ENCODE data around the gene PICK1.

Gene PICK1

DNA sequence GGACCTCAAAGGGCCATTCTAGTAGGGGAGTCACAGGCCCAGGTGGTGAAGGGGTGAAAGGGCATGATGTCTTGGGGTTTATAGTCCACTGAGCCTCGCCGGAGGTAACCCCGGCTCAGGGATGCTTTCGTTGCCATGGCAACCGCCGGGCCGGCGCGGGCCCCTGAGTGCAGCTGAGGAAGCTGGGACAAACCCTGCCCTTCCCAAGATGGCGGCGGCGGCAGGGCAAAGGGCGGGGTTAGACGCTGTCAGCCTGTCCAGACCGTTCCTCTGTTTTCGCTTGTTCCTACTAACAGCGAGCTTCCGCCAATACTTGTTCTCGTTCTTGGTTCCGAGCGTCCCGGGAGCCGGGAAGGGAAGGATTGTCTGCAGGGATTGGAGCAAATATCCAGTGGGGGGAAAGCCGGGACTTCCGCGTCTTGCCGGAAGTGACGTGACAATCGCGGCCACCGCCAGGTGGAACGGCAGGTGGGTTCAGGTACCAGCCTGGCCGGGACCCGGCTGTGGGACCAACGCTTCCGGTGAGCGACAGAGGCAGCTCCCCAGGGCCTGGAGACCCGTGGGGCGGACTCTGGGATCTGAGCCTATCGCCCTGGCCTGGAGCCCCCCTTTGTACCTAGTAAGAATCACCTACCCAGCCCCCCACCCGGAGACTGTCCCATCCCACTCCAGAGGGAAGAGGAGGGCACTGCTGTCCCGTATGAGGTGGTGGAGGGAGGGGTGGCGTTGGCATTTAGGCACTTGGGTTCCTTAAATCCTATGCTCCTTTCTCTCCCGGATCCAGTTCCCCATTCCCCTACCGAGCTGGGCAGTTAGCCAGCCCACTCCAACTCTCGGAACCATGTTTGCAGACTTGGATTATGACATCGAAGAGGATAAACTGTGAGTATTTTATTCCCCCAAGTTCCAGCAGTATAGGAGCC, at the start of gene PICK1:
PICK1 (plus strand) TSS at position 436 of the 923 bp plus-strand sequence; CDS start at position 842, 406 bp downstream.
- DNase-seq (ENCODE audit: low read depth) = peak; percentile 34
- TF ChIP-seq, protein P1, sequence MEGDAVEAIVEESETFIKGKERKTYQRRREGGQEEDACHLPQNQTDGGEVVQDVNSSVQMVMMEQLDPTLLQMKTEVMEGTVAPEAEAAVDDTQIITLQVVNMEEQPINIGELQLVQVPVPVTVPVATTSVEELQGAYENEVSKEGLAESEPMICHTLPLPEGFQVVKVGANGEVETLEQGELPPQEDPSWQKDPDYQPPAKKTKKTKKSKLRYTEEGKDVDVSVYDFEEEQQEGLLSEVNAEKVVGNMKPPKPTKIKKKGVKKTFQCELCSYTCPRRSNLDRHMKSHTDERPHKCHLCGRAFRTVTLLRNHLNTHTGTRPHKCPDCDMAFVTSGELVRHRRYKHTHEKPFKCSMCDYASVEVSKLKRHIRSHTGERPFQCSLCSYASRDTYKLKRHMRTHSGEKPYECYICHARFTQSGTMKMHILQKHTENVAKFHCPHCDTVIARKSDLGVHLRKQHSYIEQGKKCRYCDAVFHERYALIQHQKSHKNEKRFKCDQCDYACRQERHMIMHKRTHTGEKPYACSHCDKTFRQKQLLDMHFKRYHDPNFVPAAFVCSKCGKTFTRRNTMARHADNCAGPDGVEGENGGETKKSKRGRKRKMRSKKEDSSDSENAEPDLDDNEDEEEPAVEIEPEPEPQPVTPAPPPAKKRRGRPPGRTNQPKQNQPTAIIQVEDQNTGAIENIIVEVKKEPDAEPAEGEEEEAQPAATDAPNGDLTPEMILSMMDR (IDR thresholded peaks at IDR 0.05; ENCODE audit: low read depth, low read length, missing control alignments) = no peak
- H3K4me3 ChIP-seq (ENCODE audit: low read depth, low read length) = peak within 1 kb of the TSS; percentile 69

DNA sequence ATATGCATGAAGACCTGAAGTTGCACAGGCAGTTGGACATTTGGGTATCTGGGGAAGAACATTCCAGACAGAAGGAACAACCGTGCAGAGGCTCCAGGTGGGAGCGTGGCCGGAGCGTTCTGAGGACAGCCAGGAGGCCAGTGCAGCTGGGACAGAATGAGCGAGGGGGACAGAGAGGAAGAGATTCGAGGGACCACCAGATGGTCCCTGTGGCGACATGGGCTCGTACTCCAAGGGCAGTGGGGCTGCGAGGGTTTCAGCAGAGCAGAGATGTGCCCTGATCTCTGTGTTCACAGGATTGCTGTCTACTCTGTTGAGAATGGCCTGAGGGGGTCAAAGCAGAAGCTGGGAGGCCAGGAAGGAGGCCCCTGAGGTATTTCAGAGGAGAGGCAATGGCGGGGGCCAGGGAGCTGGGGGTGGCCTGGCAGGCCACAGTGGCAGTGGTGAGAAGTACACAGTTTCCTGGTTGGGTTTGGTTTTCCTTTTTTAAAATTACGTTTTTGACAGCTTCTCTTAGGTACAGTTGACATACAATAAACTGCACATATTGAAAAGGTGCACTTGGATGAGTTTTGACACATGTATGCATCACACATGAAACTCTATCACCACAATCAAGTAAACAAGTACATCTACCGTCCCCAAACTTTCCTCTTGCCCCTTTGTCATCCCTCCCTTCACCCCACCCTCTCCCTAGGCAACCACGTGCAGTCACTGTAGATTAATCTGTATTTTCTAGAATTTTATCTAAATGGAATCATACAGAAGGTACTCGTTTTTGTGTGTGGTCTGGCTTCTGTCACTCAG, 48.0 kb upstream of the PICK1 start:
- H3K4me3 ChIP-seq (ENCODE audit: low read depth, low read length) = no peak overlapping the region
- no peak for DNase-seq (ENCODE audit: low read depth)
- TF ChIP-seq, protein P1 (IDR thresholded peaks at IDR 0.05; ENCODE audit: low read depth, low read length, missing control alignments) = no peak

DNA sequence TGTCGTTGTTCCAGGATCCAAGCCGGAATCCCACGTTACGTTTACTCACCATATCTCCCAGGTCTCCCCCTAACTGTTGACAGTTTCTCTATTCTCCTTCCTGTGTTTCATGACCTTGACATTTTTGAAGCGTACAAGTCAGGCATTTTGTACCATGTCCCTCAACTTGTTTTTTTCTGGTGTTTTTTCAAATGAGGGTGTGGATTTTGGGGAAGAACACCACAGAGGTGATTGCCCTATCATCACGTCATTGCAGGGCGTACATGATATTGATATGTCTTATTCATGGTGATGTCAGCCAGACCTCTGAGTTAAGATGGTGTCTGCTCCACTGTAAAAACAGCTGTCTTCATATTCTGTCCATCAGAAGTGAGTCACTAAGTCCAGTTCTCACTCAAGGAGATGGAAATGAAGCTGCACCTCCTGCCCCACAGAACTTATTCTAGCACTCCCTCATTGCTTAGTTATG, 44.6 kb upstream of the PICK1 start:
- TF ChIP-seq, protein P1 (IDR thresholded peaks at IDR 0.05; ENCODE audit: low read depth, low read length, missing control alignments) = no peak
- H3K4me3 ChIP-seq (ENCODE audit: low read depth, low read length) = no peak overlapping the region
- DNase-seq (ENCODE audit: low read depth) = no peak

DNA sequence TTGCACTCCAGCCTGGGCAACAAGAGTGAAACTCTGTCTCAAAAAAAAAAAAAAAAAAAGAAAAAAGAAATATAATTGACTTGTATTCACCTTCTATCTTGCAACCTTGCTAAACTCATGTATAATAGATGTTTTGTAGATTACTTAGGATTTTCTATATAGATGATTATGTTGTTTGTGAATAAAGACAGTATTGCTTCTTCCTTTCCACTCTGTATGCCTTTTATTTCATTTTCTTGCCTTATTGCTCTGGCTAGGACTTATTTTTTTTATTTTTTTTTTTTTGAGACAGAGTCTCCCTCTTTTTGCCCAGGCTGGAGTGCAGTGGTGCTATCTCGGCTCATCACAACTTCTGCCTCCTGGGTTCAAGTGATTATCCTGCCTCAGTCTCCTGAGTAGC, 43.1 kb upstream of the PICK1 start:
- no peak for DNase-seq (ENCODE audit: low read depth)
- no peak overlapping the region for H3K4me3 ChIP-seq (ENCODE audit: low read depth, low read length)
- TF ChIP-seq, protein P1 (IDR thresholded peaks at IDR 0.05; ENCODE audit: low read depth, low read length, missing control alignments) = no peak

DNA sequence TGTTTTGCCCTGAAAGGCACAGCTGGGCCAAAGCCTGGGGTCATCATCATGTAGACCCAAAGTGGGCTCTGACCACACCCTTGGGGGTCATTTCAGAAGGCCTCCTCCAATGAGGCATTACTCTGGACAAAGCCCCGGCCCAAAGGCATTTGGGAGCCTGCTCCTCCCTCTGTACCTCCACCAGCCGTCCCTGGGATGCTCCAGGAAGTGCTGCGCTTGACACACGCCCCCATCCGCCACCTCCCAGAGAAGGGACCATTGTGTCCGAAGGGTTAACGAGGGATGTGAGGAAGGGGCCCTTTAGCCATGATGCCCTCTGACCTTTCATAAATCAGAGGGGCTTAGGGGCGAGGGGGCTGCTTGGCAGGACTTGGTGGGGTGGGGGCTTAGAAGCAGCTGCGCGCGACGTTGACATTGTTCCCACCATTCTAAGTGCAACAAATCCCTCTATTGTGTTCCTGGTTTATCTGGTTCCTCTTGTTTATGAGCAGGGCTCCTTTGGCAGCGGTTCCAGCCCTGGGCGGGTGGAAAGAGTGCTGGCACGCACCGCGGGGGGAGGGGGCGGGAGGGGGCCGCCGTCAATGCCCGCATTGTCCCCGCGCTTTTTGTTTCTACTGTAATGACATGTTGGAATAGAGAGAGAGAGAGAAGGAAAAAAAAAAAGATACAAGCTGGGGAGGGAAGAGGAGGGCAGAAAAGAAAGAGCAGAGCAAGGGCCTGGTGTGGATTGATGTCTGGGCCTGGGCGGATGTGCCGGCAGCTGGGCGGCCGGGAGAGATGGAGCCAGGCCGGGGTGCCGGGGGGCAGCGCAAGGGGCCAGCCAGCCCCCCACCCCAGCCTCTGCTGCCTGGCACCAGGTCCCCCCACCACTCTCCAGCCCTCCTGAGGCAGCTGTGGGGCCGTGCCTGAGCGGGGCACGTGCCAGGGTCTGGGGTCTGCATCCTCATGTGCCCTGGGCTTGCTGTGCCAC, 40.7 kb upstream of the PICK1 start:
- TF ChIP-seq, protein P1 (IDR thresholded peaks at IDR 0.05; ENCODE audit: low read depth, low read length, missing control alignments) = no peak
- DNase-seq (ENCODE audit: low read depth) = no peak
- no peak overlapping the region for H3K4me3 ChIP-seq (ENCODE audit: low read depth, low read length)

DNA sequence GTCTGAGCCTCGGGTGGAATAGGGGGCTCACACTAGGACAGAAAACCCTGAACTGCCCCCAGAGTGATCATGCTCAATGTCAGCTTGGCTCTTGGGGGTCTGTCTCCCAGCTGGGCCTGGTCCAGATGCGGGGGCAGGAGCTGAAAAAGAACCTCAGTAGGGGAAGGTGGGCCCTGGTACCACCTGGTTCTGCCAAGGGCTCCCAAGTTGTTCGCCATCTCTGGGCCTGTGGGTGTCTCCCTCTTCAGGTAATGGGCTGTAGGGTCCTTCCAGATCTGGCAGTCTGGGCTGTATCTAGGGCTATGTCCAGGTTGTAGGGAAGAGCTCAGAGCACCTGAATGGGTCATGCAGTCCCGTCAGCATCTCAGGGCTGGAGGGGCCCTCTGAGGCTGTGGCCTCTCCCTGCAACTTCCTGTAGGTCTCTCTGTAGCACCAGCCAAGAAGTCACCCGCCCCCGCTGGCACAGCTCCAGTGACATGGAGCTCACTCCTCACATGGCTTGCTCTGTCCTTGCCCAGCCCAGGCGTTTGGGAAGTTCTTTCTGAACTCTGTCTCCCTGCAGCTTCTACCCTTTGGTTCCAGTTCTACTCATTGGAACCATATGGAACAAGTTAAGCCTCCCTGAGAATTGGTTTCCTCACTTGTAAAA, 39.8 kb upstream of the PICK1 start:
- TF ChIP-seq, protein P1 (IDR thresholded peaks at IDR 0.05; ENCODE audit: low read depth, low read length, missing control alignments) = no peak
- DNase-seq (ENCODE audit: low read depth) = no peak
- no peak overlapping the region for H3K4me3 ChIP-seq (ENCODE audit: low read depth, low read length)

All from GM12864 (cell line).